BLaER1 (cell line): ENCODE results near the gene HDLBP.
"Not testable (repeated sequence)": the region's sequence is repeated elsewhere in the genome, so short reads cannot be mapped to it uniquely, and the experiment has no call there.

ENCODE experiments used
- H3K27ac ChIP-seq: shearing (Covaris generic); formaldehyde crosslinking; 2 replicates; pipeline ENCODE4 v1.8.1; 2022
- H3K27me3 ChIP-seq: shearing (Covaris generic); formaldehyde crosslinking; 2 replicates; pipeline ENCODE4 v1.8.1; 2022
- H3K36me3 ChIP-seq: shearing (Covaris generic); formaldehyde crosslinking; 2 replicates; pipeline ENCODE4 v1.8.1; 2022
- H3K4me1 ChIP-seq: shearing (Covaris generic); formaldehyde crosslinking; 2 replicates; pipeline ENCODE4 v1.8.1; 2022
- H3K4me2 ChIP-seq: shearing (Covaris generic); formaldehyde crosslinking; 2 replicates; pipeline ENCODE4 v1.8.1; 2022
- H3K4me3 ChIP-seq: shearing (Covaris generic); formaldehyde crosslinking; 2 replicates; pipeline ENCODE4 v1.8.1; 2022
- H3K9ac ChIP-seq: shearing (Covaris generic); formaldehyde crosslinking; 2 replicates; pipeline ENCODE4 v1.8.1; 2022
- H3K9me3 ChIP-seq: shearing (Covaris generic); formaldehyde crosslinking; 2 replicates; pipeline ENCODE4 v1.8.1; 2022
- H4K20me1 ChIP-seq: shearing (Covaris generic); formaldehyde crosslinking; 2 replicates; pipeline ENCODE4 v1.8.1; 2022
- Cebpa-rat ChIP-seq: shearing (Covaris generic); IDR thresholded peaks from 2 replicates; pipeline ENCODE4 v1.8.1; 2022

Gene HDLBP

DNA sequence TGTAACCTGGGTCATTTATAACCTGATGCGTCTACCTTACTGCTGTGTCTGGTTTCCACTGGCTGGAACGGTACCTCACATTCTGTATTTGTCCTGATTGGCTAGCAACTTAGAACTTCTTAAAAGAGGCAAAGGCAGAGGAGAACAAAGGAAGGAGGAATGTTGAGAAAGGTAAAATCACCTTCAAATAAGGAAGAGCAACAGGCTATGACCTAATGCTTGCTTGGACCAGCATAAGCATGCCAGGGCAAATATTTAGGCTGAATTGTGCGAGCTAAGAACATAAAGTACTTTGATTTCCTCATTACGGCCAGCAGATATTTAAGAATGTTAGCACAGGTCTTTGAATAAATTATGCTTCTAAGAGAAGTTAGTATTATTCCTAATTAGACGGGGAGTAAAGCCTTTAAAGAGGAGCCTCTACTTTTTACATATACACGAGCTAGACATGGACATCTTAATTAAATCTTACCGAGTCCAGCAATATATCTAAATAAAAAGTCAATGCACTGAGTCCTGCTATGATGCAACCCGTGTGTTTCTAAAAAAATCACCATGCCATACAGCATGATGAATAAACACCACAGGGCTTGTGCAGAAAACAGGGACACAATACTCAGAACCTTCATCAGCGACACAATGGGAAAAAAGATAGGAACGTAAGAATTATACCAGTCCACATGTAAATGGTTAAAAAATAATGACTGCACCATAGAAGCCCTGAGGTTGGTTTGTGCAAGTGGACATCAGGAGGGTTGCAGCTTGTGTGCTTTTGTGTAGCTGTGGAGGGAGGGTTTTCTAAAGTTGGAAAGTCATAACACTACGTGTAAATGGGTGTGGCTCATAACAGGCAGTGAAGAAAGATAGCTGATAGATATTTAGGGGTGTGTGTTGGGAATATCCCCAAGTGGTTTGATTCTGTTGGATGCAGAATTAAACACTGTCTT lies 14.5 kb upstream of the HDLBP start:
- H3K9ac ChIP-seq = no peak overlapping the region
- no peaks in the 10 kb centered on the region for H3K9me3 ChIP-seq
- no peaks in the 10 kb centered on the region for H3K27me3 ChIP-seq
- TF ChIP-seq Cebpa-rat = no peak
- no peak overlapping the region for H3K27ac ChIP-seq
- H3K4me2 ChIP-seq = no peak overlapping the region
- peaks cover 2% of the 10 kb centered on the region; the same call in 1 of the 2 replicates for H3K4me1 ChIP-seq
- H3K4me3 ChIP-seq = no peak overlapping the region
- peaks cover 99% of the 10 kb centered on the region for H4K20me1 ChIP-seq
- H3K36me3 ChIP-seq = peaks cover 92% of the 10 kb centered on the region

DNA sequence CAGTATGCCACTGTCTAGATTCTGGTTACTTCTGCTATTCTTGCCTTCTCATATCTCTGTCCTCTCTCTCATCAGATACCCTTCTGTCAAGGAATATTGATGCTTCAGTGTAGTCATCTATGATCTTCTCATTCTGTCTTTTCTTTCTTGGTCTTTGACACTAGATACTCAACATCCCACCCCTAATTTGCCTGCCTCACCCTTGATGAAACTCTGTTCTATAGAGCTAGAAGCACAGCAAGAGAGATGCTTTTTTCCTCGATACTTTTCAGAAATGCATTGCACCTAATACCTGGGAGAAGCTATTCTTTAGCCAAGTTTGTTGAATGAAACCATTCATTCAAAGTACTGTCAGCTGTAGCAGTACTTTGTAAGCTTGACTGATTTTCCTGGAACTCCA lies 9.8 kb upstream of the HDLBP start:
- H3K4me2 ChIP-seq = no peak overlapping the region
- peaks cover 72% of the 10 kb centered on the region for H3K36me3 ChIP-seq
- H3K4me3 ChIP-seq = no peak overlapping the region
- H3K9ac ChIP-seq = no peak overlapping the region
- no peak for TF ChIP-seq Cebpa-rat
- no peaks in the 10 kb centered on the region for H3K9me3 ChIP-seq
- peaks cover 44% of the 10 kb centered on the region for H3K4me1 ChIP-seq
- peaks cover 100% of the 10 kb centered on the region for H4K20me1 ChIP-seq
- H3K27me3 ChIP-seq = no peaks in the 10 kb centered on the region
- H3K27ac ChIP-seq = no peak overlapping the region

DNA sequence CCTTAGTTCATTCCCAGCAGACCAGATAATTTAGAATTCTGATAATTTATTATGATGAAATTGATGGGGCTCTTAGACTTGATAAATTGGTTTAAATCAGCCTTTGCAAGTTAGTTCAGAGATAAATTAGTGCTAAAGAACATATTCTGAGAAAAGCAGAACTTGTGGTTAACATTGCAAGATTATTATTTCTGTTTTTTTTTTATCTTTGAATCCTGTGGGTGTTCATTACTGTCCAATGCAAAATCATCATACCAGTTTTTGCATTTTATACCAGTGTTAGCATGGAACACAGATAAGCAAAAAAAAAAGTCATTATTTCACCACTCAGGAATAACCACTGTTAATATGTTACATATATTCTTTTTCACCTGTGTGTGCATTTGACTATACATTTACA lies 9.3 kb upstream of the HDLBP start:
- peaks cover 100% of the 10 kb centered on the region for H4K20me1 ChIP-seq
- no peak overlapping the region for H3K4me3 ChIP-seq
- no peak overlapping the region for H3K9ac ChIP-seq
- no peaks in the 10 kb centered on the region for H3K27me3 ChIP-seq
- H3K27ac ChIP-seq = no peak overlapping the region
- H3K4me2 ChIP-seq = no peak overlapping the region; the same call in 1 of the 2 replicates
- peaks cover 48% of the 10 kb centered on the region for H3K4me1 ChIP-seq
- no peaks in the 10 kb centered on the region for H3K9me3 ChIP-seq
- H3K36me3 ChIP-seq = peaks cover 72% of the 10 kb centered on the region
- no peak for TF ChIP-seq Cebpa-rat

DNA sequence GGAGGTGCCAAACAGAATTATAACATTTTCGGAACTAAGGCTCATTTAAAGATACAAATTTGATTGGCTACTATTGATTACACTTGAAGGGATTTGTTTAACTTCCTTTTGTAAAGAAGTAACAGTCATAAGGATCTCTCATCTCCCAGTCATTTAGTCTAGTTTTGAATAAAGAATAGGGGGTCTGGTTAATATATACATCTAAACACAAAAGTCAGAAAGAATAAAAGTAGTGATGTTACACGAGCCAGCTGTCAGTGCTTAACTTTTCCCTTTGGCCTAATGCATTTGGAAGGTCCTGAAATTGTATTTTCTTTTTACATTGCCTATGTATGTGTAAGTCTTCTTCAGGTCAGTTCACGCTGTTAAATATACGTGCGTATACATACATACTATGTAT lies 8.3 kb upstream of the HDLBP start:
- H3K36me3 ChIP-seq = peaks cover 67% of the 10 kb centered on the region
- no peaks in the 10 kb centered on the region for H3K27me3 ChIP-seq
- H3K4me2 ChIP-seq = no peak overlapping the region
- no peak overlapping the region for H3K4me3 ChIP-seq
- H3K9me3 ChIP-seq = no peaks in the 10 kb centered on the region
- peaks cover 100% of the 10 kb centered on the region for H4K20me1 ChIP-seq
- TF ChIP-seq Cebpa-rat = no peak
- no peak overlapping the region for H3K27ac ChIP-seq
- peaks cover 58% of the 10 kb centered on the region for H3K4me1 ChIP-seq
- no peak overlapping the region for H3K9ac ChIP-seq

DNA sequence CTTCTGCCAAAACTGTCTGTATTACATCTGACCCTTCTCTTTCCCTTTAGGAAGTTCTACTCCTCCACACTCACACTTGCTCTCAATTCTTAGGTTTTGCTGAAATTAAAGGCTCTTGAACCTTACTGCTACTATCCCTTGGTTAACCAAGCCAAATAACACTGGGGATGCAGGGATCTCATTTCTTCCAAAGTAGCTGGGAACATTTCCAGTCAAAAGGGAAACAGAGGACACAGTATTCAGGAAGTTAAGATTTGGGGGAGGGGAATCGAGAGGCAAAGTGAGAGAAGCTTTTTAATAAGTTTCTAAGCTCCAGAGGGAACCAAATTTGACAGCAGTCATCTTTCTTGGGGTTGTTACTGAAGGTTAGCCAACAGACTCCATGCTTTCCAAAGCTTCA lies 6.4 kb upstream of the HDLBP start:
- Histone ChIP-seq H3K36me3 (peaks cover 54% of the 10 kb centered on the region), H3K4me3 (no peak overlapping the region), H3K9me3 (no peaks in the 10 kb centered on the region), H3K9ac (no peak overlapping the region), H3K4me2 (peak overlapping the region; percentile 53), H3K27ac (peak overlapping the region; percentile 37; the same call in 1 of the 2 replicates), H3K27me3 (no peaks in the 10 kb centered on the region), H4K20me1 (peaks cover 100% of the 10 kb centered on the region), H3K4me1 (peaks cover 77% of the 10 kb centered on the region)
- no peak for TF ChIP-seq Cebpa-rat

DNA sequence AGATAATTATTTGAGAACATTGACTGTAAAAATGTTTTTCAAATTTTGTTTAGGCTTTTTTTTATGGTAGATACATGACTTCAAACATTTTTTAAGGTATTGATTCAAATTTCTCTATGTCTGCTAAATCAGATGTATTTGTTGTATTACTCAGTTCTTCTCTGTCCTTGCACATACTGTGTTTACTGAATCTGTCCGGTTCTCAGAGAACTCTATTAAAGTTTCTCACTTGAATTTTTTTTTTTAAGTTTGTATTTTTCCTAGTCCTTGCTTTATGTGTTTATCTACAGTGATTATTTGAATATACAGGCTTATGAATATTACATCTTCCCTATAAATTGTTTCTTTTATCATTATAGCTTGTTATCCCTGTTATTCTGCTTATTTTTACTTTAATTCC lies 5.6 kb upstream of the HDLBP start:
- no peak for TF ChIP-seq Cebpa-rat
- Histone ChIP-seq H3K27ac (no peak overlapping the region), H3K9me3 (no peaks in the 10 kb centered on the region), H3K4me3 (no peak overlapping the region), H3K27me3 (no peaks in the 10 kb centered on the region), H3K36me3 (peaks cover 45% of the 10 kb centered on the region), H4K20me1 (peaks cover 100% of the 10 kb centered on the region), H3K4me1 (peaks cover 77% of the 10 kb centered on the region), H3K9ac (no peak overlapping the region), H3K4me2 (peak overlapping the region; percentile 80; the same call in 1 of the 2 replicates)

DNA sequence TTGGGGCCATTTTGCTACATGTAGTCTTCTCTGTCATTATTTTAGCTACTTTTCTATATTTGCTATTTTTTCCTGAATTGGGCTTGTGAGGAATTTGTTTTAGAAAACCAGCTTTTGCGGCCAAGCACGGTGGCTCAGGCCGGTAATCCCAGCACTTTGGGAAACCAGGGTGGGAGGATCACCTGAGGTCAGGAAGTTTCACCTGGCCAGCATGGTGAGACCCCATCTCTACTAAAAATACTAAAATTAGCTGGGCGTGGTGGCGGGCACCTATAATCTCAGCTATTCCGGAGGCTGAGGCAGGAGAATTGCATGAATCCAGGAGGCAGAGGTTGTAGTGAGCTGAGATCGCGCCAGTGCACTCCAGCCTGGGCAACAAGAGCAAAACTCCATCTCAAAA lies 4.9 kb upstream of the HDLBP start:
- no peak overlapping the region for H3K27ac ChIP-seq
- H4K20me1 ChIP-seq = peaks cover 94% of the 10 kb centered on the region
- H3K9me3 ChIP-seq = no peaks in the 10 kb centered on the region
- no peak for TF ChIP-seq Cebpa-rat
- H3K4me2 ChIP-seq = peak overlapping the region; percentile 80
- no peak overlapping the region for H3K4me3 ChIP-seq
- H3K4me1 ChIP-seq = peaks cover 77% of the 10 kb centered on the region
- peaks cover 40% of the 10 kb centered on the region for H3K36me3 ChIP-seq
- no peak overlapping the region for H3K9ac ChIP-seq
- no peaks in the 10 kb centered on the region for H3K27me3 ChIP-seq

DNA sequence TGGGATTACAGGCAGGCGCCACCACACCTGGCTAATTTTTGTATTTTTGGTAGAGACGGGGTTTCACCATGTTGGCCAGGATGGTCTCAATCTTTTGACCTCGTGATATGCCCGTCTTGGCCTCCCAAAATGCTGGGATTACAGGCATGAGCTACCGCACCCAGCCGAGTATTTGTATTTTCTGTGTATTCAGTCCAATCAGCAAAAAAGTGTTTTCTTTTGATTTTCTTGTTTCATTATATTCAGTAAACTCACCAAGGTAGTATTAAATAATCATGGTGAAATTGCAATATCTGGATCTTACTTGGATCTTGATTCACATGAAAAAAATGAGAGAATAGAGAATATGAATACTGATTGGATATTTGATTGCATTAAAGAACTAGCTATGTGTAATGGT lies 3.4 kb upstream of the HDLBP start:
- Histone ChIP-seq H3K4me2 (peak overlapping the region; percentile 80), H3K4me1 (peaks cover 74% of the 10 kb centered on the region), H3K36me3 (peaks cover 27% of the 10 kb centered on the region; the same call in 1 of the 2 replicates), H4K20me1 (peaks cover 78% of the 10 kb centered on the region)
- not testable (repeated sequence) for H3K9me3 ChIP-seq, H3K9ac ChIP-seq, H3K27me3 ChIP-seq, H3K27ac ChIP-seq, H3K4me3 ChIP-seq

DNA sequence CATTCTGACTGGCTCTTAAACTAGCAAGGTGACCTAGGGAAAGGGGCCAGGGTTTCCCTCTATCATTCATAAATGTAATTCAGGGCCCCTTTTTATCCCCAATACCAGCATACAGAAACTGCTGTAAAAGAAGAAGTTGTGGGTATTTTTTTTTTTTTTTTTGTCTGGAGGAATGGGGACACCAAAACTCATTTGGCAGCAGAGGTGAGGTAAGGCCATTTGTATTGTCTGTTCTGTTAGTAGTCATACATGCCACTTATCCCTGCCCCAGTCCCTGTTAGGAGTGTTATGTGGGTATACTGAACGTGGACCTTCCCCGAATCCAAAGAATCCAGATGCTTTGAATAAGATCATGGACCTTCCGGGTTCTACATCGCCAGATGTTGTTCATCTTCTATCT lies 1.9 kb upstream of the HDLBP start:
- Histone ChIP-seq H3K36me3 (peaks cover 18% of the 10 kb centered on the region; the same call in 1 of the 2 replicates), H4K20me1 (peaks cover 64% of the 10 kb centered on the region), H3K4me1 (peaks cover 75% of the 10 kb centered on the region), H3K27ac (peak overlapping the region; percentile 99; the same call in 1 of the 2 replicates), H3K4me2 (peak overlapping the region; percentile 80), H3K4me3 (peak overlapping the region; percentile 87), H3K9ac (peak overlapping the region; percentile 96), H3K27me3 (no peaks in the 10 kb centered on the region), H3K9me3 (no peaks in the 10 kb centered on the region)
- no peak for TF ChIP-seq Cebpa-rat

DNA sequence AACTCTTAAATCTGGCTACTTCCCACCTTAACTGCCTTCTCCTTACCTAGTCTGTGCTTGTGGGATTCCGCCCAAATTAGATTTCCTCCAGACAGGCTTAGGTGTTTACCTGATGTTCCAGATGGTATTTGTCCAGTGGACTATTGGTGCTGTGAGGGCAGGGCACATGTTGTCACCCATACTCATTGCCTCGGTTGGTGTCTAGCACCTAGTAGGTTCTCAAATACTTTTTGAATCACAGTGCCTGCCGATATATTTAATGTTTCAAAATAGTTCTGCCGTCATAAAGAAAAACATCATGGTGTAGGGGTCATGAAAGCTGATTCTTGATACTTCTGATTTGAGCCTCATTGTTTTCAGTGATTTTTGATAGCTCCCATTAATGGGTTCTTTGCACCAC lies 1.4 kb upstream of the HDLBP start:
- H3K36me3 ChIP-seq = peaks cover 18% of the 10 kb centered on the region; the same call in 1 of the 2 replicates
- H4K20me1 ChIP-seq = peaks cover 58% of the 10 kb centered on the region
- no peaks in the 10 kb centered on the region for H3K9me3 ChIP-seq
- peak overlapping the region; percentile 99 for H3K27ac ChIP-seq
- no peak for TF ChIP-seq Cebpa-rat
- H3K4me1 ChIP-seq = peaks cover 75% of the 10 kb centered on the region
- H3K4me2 ChIP-seq = peak overlapping the region; percentile 80
- no peaks in the 10 kb centered on the region for H3K27me3 ChIP-seq
- H3K9ac ChIP-seq = peak overlapping the region; percentile 96
- peak overlapping the region; percentile 87 for H3K4me3 ChIP-seq
